ENCODE measurements around the gene SDF4.
A peak's percentile ranks its signal among the peaks of the same experiment; 100 is the strongest.

The SDF4 gene

GRCh38 chr1:1210726-1211540 is 20.9 kb downstream of the SDF4 start:
- DNase-seq: no peak

GRCh38 chr1:1208713-1209433 is 22.9 kb downstream of the SDF4 start:
- DNase-seq: no peak

DNA sequence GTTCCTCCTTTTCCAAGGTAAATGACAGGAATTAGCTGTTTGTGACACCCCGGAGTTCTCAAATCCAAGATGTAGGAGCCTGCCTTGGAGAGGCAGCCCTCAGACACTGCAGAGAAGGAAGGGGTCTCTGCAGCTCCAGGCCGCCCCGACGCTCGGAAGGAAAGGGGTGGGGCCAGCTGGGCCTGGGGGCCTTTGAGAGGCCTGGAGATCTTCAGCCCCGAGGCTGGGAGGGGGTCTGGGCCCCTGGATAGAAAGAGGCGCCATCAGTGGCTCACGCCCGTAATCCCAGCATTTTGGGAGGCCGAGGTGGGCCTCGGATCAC is 24.3 kb downstream of the SDF4 start:
- DNase-seq: no peak

DNA sequence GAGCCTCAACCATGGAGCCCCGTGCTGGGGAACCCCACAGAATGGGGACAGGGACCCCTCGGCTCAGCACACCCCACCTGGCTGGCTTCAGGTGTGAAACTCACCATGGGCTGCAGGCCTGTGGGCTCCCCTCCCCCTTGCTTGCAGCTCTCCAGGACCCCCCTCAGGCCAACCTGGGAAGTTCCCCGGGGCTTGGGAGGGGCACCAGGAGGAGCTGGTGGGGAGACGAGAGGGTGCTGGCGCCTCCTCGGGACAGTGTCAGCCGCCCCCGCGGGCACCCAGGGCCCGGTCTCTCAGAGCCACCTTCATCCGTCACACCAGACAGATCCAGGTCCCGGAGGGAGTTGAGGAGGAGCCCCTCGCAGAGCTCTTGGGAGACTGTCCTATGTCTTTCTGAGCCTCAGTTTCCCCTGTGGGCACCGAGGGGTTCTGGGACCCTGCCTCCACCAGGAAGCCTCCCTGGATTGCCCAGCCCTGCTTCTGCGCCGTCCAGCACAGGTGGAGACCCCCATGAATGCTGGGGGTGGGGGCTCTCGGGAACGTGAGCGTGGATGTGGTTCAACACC is 24.8 kb downstream of the SDF4 start:
- DNase-seq: no peak

DNA sequence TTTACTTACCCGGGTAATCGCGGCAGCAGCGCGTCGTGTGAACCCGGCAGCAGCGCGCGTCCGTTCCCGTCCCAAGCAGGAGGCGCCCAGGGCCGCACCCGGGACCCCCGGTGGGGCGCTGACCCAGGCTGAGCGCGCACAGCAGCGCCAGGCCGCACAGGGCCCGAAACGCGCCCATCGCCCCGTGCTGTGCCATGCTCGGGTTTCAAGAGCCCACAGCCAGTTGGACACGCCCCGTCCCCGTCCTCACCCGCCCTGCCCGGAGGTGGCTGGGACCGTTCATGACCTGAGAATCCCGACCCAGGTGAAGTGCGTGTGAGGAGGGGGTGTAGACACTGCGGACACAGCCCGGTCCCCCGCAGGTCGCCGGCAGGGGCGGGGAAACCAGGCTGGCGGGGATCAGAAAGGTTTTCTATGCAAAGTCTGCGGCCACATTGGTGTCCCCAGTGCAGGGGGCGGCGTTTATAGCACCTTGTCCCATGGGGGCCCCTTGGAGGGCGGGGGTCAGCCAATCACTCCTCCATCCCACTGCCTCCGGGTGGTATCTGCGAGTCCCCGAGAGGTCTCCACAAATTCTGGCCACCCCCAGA is 25.3 kb downstream of the SDF4 start, which contains the start of gene TNFRSF18:
TNFRSF18 (minus strand) TSS at position 217 of the 590 bp plus-strand sequence; CDS start at position 196, 21 bp downstream.
- DNase-seq: no peak

GRCh38 chr1:1205769-1206375 is 25.9 kb downstream of the SDF4 start:
- DNase-seq: no peak

- no peak for DNase-seq
Measured at GRCh38 chr1:1204998-1205768, 26.6 kb downstream of the SDF4 start.

DNA sequence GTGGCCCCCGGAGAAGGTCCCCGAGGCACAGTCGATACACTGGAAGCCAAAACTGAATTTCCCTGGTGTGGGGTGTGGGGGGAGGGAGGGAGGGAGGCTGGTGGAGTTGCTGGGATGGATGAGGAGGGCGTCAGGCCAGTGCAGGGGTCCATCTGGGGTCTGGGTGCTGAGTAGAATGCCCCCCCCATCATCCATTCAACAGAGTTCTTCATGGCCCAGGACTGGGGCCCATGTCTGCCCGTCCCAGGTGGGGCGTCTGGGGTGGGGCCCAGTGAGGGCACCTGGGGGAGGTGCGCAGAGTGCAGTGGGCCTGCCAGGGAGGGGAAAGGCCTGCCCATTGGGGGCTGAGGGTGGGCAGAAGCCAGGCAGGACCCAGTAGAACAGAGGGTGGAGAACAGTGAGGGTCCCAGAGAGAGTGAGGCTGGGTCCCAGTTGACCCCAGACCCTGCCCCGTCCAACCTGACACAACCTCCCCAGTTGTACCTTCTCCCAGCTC is 27.3 kb downstream of the SDF4 start:
- DNase-seq: no peak

- no peak for DNase-seq
Measured at GRCh38 chr1:1203561-1204424, 28.0 kb downstream of the SDF4 start.

DNA sequence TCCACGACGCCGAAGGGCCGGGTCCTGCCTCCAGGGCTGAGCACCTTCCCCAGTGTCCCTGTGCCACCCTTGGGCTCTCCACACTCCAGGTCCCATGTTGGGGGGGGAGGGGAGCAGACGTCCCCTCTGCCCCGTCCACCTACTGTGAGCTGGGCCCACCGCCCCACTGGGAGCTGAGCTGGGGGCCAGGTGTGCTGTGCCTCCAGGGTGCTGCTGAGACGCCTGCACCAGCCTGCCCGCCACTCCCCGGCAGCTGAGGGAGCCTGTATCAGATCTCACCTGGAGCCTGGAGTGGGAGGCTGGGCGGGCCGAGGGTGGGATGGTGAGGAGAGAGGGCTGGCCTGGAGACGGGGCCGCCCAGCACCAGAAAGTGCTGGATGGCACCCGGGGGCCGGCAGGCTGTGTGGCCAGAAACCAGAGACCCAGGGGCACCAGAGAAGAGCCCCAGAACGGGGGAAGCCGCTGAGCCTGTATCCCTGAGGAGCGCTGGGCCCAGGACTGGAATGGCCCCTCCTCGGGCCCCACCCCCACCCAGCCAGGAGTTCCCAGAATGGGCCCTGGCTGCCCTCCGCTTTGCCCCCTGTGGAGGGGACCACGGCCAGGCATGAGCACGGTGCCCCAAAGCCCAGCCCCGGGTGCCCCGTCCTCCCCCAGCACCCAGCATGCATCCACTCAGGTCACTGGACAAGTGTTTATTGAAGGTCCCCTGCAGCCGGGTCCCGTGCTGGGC is 28.8 kb downstream of the SDF4 start:
- no peak for DNase-seq

DNA sequence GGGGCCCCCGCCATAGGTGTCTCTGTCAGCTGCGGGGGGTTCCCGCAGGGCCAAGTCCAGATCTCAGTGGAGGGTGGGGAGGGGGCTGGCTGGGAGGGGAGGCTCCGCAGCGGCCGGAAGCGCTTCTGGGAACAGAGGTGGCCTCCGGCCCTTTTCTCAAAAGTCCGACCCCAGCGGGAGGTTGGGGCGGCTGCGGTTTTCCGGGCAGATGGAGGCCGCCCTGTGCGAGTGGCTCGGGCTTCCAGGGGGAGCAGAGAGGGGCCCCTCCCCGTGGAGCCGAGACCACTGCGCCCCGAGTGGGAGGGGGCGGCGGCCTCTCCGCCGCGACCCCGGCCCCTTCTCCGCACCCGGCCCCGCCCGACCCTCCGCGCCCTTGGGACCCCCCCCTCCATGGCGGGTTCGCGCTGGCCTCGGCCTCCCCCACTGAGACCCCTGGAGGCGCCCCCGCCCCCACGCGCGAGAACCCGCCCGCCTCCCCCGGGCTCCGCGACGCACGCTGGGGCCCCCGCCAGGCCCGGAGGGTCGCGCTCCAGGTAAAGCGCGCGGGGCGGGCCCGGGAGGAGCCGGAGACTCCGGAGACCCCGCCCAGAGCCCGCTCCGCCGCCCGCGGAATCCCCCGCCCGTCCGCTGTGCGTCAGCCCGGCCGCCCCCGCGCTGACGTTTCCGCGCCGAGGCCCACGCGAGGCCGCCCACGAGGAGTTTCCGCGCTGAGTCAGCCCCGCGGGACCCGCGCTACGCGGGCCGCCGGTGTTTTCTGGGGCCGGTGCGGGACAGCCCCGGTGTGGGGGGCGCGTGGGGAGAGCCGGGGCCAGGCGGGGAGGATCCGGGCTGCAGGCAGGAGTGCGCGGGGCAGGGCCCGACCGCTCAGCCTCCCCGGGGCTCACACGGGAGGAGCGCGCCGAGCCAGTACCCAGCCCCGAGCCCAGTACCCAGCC is 30.7 kb downstream of the SDF4 start:
- DNase-seq: peak; percentile 75 to 84 (median 76)

DNA sequence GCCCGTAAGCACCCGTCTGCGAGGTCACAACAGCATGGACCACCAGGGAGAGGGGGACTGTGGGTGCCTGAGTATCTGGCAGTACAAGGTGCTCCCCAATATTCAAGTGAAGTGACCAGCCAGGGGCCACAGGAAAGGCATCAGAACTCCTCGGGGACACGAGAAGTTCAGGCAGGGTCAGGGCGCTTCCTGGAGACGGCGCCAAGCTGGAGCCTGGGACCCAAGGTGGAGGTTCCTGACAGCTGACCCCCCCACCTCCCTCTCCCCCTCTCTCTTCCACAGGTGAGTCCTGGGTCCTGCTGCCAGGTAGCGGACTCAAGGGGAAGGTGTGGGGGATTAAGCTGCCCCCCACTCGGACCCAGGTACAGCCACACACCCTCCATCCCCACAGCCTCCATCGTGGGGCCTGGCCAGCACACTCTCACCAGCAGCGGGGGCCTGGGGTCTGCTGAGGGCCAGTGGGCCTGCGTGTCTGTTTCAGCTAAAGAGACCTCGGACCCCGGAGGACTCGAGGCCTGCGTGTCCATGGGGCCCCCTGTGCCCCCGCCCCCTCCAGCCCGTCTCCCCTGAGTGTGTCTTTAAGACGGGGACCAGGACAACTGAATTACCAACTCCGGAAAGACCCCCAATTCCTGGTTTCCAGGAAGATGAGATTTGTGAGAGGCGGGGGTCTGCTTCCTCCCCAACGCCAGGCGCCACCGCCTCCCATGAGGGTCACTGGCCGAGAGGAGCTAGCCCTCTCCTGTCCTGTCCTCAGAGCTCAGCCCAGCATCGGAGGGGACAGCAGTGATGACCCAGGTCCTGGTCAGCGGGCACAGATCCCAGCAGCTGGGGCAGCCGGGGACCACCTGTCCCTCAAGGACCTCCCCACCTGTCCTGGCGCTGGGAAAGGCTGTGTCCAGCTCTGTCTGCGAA is 31.6 kb downstream of the SDF4 start:
- no peak for DNase-seq

- no peak for DNase-seq
Measured at GRCh38 chr1:1199141-1199960, 32.5 kb downstream of the SDF4 start.

DNA sequence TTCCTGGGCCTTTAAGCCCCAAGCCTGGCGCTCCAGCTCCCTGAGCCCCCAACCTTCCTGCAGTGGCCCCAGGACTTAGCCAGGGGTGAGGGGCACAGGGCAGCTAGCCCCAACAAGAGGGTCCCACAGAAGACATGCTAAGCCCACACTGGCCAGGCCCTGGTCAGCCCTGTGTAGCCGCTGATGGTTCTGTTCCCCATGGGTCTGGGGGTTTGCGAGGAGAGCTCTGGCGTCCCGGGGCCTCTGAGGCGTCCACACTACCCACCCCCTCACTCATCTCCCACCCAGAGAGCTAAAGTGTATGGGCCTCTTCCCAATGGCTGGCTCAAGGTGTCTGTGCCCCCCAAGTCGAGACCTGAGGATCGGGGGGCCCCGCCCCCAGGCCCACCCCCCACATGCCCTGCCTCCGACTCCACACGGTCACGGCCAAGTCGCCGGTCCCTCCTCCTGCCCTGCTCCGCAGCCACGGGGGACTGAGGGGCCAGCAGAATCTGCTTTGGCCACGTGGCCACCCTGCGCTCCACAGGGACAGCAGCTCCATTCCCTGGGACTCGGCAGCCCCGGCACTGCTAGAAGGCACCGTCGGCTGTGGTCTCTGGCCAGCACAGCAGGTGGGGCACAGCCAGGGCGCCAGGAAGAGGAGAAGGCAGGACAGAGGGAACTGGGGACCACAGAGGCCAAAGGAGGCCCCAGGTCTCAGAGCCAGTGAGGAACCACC is 33.2 kb downstream of the SDF4 start:
- no peak for DNase-seq

DNA sequence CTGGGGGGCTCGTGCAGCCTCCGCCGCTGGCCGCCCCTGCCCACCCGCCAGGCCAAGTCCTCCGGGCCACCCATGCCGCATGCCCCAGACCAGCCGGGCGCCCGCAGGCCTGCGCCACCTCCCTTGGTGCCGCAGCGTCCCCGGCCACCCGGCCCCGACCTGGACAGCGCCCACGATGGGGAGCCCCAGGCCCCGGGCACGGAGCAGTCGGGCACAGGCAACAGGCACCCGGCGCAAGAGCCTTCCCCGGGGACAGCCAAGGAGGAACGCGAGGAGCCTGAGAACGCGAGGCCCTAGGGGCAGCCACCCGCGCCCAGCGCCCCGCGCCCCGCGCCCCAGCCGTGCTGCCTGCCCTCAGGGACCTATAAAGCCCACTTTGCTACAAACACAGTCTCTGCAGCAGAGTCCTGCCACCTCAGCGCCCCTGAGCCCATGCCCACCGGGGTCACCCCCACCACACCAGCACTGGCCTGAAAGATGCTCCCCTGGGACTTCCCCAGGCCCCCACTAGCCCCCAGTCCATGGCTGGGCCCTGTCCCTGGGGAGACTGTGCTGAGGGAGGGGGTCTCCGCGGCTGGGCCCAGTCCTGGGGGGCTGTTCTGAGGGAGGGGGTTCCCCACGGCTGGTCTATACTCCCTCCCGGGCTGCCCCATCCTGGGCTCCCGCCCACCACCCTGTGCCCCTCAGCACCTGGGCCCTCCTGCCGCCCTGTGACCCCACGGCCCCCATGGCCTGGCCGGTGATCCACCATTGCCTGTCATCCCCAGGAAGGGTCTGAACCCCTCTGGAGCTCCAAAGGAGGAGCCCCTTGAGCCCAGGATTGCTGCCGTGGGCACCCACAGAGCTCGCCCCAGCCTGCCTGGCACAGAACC is 34.0 kb downstream of the SDF4 start:
- DNase-seq: no peak

DNA sequence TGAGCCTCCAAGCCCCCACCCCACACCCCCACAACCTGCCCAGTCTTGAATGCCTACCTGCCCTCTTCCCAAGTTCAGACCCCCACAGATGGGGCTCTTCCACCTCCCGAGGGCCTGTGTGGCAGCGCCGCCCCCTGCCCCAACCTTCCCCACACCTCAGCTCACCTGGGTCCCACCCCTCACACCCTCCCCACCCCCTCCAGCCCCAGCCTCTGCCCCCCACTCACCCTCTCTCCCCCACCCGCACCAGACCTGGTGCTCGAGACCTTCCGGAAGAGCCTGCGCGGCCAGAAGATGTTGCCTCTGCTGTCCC is 34.7 kb downstream of the SDF4 start:
- DNase-seq: no peak

Measured in activated CD4-positive, CD25-positive, alpha-beta regulatory T cell (primary cell).